Naive thymus-derived CD4-positive, alpha-beta T cell (primary cell): ENCODE data around the gene PRPF38B. TPM values are rescaled to one million over a fixed set of nuclear protein-coding genes. Genes with fewer than 3 reads are reported as not detected.
A peak's percentile ranks its signal among the peaks of the same experiment; 100 is the strongest.

Source experiments
- ATAC-seq: fragments of 150-1000 bp; cut with Tn5 transposase; 2 replicates; pipeline ENCODE4 v1.10.0; 2021; ENCODE audit warnings: mild to moderate bottlenecking, moderate library complexity
- CTCF ChIA-PET: fragments of 350-600 bp; sonication (Branson Sonifier 250); formaldehyde crosslinking; loops from one replicate; lab custom pipeline; 2021; ENCODE audit warnings: antibody characterized with exemption; lab: Charles Lee
- POLR2A ChIA-PET: fragments of 350-600 bp; sonication (Branson Sonifier 250); formaldehyde crosslinking; loops from one replicate; lab custom pipeline; 2021; ENCODE audit warnings: antibody characterized with exemption, inconsistent platforms; lab: Charles Lee
- DNase-seq, 9 donors: peaks; one replicate each; pipeline versions ENCODE4 v3.0.0 to v3.0.0-alpha.2; 2020 to 2022; ENCODE audit warnings: mixed read lengths in 1 of 9
- H3K27ac ChIP-seq: one replicate; pipeline ENCODE4 v1.7.0; 2013; ENCODE audit warnings: mild to moderate bottlenecking, low read depth, low read length, moderate library complexity
- H3K27me3 ChIP-seq, 2 donors: one replicate each; pipeline ENCODE4 v1.7.0; 2013; ENCODE audit warnings: low read length in 2 of 2, mild to moderate bottlenecking in 2 of 2, moderate library complexity in 2 of 2; ENCODE audit not compliant: control insufficient read depth in 2 of 2, insufficient read depth in 2 of 2
- H3K36me3 ChIP-seq, 3 experiments: 1 replicate in 2 of 3; 2 replicates in 1 of 3; pipeline ENCODE4 v1.7.0; 2013; ENCODE audit warnings: low read length in 3 of 3, mild to moderate bottlenecking in 3 of 3, moderate library complexity in 1 of 3; ENCODE audit not compliant: insufficient read depth in 3 of 3, control insufficient read depth in 2 of 3
- H3K4me1 ChIP-seq, 2 donors: one replicate each; pipeline ENCODE4 v1.7.0; 2013; ENCODE audit warnings: low read length in 2 of 2, mild to moderate bottlenecking in 2 of 2, moderate library complexity in 1 of 2; ENCODE audit not compliant: control insufficient read depth in 2 of 2, insufficient read depth in 2 of 2
- H3K4me3 ChIP-seq: 2 replicates; pipeline ENCODE4 v1.7.0; 2013; ENCODE audit warnings: mild to moderate bottlenecking, low read length
- H3K9me3 ChIP-seq, 3 experiments: 1 replicate in 2 of 3; 2 replicates in 1 of 3; pipeline ENCODE4 v1.7.0; 2013; ENCODE audit warnings: low read length in 3 of 3; ENCODE audit not compliant: control insufficient read depth in 2 of 3
- H3K27ac Mint-ChIP-seq, 9 donors: one replicate each; pipeline ENCODE4 v1.8.0; 2020 to 2022; ENCODE audit warnings: mixed read lengths in 9 of 9, mild to moderate bottlenecking in 8 of 9, moderate library complexity in 5 of 9, inconsistent platforms in 2 of 9
- H3K27me3 Mint-ChIP-seq, 5 donors: one replicate each; pipeline ENCODE4 v1.8.0; 2021 to 2022; ENCODE audit warnings: mixed read lengths in 5 of 5, mild to moderate bottlenecking in 1 of 5
- H3K36me3 Mint-ChIP-seq, 5 donors: one replicate each; pipeline ENCODE4 v1.8.0; 2020 to 2022; ENCODE audit warnings: mixed read lengths in 5 of 5, mild to moderate bottlenecking in 3 of 5, inconsistent platforms in 1 of 5
- H3K4me1 Mint-ChIP-seq, 7 donors: one replicate each; pipeline ENCODE4 v1.8.0; 2020 to 2022; ENCODE audit warnings: mixed read lengths in 7 of 7, mild to moderate bottlenecking in 3 of 7, inconsistent platforms in 1 of 7
- H3K4me3 Mint-ChIP-seq, 10 donors: one replicate each; pipeline ENCODE4 v1.8.0; 2020 to 2022; ENCODE audit warnings: mild to moderate bottlenecking in 10 of 10, mixed read lengths in 10 of 10, moderate library complexity in 6 of 10, inconsistent platforms in 2 of 10
- H3K9me3 Mint-ChIP-seq, 11 donors: one replicate each; pipeline ENCODE4 v1.8.0; 2020 to 2022; ENCODE audit warnings: mixed read lengths in 11 of 11, mild to moderate bottlenecking in 4 of 11, inconsistent platforms in 1 of 11, moderate library complexity in 1 of 11
- intact Hi-C, 2 donors: fragments of 100-400 bp; cut with micrococcal nuclease; formaldehyde crosslinking; loops; one replicate each; pipeline ENCODE4 v1.15.1; 2023
- polyA plus RNA-seq, 2 donors: library from polyadenylated mRNA; unstranded; fragments of 300-500 nt; fragmentation: Illumina TruSeq; gene quantifications; one replicate each; pipeline ENCODE4 v1.2.3, GENCODE V29; 2021
- total RNA-seq, 6 experiments: library from RNA in 5 of 6; stranded (reverse) in 5 of 6; gene quantifications; 1 replicate in 5 of 6; 2 replicates in 1 of 6; pipeline ENCODE4 v1.2.3 and lab custom pipeline; 2021 to 2026

Gene PRPF38B
- total and polyA plus RNA-seq, 7 experiments from 2014 or later: 21.6 to 136 (median 110) TPM

DNA sequence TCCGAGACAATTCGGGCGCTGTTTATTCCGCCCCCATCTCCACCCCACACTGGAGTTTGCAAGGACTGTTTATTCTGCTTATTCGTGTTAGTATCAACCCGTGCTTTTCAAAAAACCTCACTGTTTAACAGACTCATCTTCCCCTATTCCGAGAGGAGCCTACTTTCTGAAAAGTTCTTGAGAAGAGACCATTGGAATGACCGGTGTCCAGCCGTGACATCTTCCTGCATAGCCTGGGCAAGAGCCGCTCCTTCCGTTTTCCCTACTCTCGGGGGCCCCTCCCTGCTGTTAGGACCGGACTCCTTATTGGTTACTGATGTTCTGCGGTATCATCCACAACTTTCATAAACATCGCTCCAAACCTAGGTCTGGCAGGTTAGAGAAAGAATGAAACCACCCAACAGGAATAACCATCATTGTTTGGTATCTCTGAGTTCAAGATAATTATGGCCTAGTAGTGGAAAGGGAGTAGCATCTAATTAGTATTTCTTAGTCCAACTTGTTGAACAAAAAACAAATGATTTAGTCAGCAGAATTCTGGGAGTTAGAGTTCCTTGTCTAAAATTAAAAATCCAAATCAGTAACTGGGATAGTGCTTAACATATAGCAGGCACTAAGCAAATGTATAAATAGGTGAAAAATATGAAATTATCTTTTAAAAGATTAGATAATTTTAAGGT lies 55.2 kb downstream of the PRPF38B start:
- peaks cover 0 to 4% (median 0%) of the 10 kb centered on the region in 11 donors for H3K9me3 Mint-ChIP-seq
- Histone ChIP-seq H3K27me3 (no peaks in the 10 kb centered on the region), H3K36me3 (peaks cover 0 to 5% (median 0%) of the 10 kb centered on the region in 3 experiments), H3K9me3 (no peaks in the 10 kb centered on the region), H3K4me1 (peaks cover 3 to 6% of the 10 kb centered on the region in 2 donors), H3K27ac (peak overlapping the region; percentile 98), H3K4me3 (peak overlapping the region; percentile 76)
- H3K27me3 Mint-ChIP-seq: peaks cover 0 to 2% (median 0%) of the 10 kb centered on the region in 5 donors
- ChIA-PET POLR2A (interaction anchor here (1.0 kb wide), 1 partner anchor 55 kb away, joined by 12 read pairs; the partner anchor contains the start of gene PRPF38B), CTCF (no interaction called here)
- peak overlapping the region; percentile 92 to 99 (median 96) for H3K27ac Mint-ChIP-seq
- ATAC-seq: no peak
- intact Hi-C loops: loop anchor here (1.0 to 10.0 kb wide), 8 partner anchors 86 to 737 kb away; partner anchors contain the start of genes CLCC1 (in 2 of the 2), SLC25A24 (in 2 of the 2), ATXN7L2 (in 1 of the 2) and HENMT1 (in 1 of the 2)
- peaks cover 26 to 47% (median 41%) of the 10 kb centered on the region in 7 donors for H3K4me1 Mint-ChIP-seq
- H3K4me3 Mint-ChIP-seq: peak overlapping the region; percentile 90 to 100 (median 97)
- peaks cover 0 to 16% (median 4%) of the 10 kb centered on the region in 5 donors for H3K36me3 Mint-ChIP-seq
- peak in 2 of 9 donors; percentile 25 to 51 for DNase-seq

DNA sequence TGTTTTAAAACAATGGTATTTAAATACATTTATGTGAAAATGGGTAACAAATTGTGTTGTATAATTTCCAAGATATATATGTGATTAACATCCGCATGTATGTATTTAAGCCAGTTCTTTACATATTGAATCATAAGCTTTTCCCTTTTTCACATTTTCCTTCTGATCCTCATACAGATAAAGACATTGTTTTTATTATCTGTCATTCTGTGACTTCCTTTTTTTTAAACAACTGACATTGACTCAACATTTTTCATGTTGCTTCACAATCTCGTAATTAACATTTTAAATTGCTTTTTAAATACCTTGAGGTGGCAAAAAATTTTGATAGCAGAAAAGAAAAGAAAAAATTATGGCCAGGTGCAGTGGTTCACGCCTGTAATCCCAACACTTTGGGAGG lies 55.8 kb downstream of the PRPF38B start:
- peaks cover 0 to 4% (median 0%) of the 10 kb centered on the region in 11 donors for H3K9me3 Mint-ChIP-seq
- no peaks in the 10 kb centered on the region for H3K27me3 ChIP-seq
- peaks cover 28 to 52% (median 45%) of the 10 kb centered on the region in 7 donors for H3K4me1 Mint-ChIP-seq
- H3K9me3 ChIP-seq: no peaks in the 10 kb centered on the region
- ATAC-seq (no peak), DNase-seq (no peak)
- peak overlapping the region; percentile 43 to 98 (median 84) for H3K4me3 Mint-ChIP-seq
- H3K27ac Mint-ChIP-seq: peak overlapping the region in 8 of 9 donors; percentile 10 to 96 (median 70)
- peaks cover 3 to 6% of the 10 kb centered on the region in 2 donors for H3K4me1 ChIP-seq
- H3K36me3 Mint-ChIP-seq: peaks cover 0 to 17% (median 5%) of the 10 kb centered on the region in 5 donors
- H3K27ac ChIP-seq: peak overlapping the region; percentile 98
- ChIA-PET CTCF (interaction anchor here (0.8 kb wide), 1 partner anchor 55 kb away, joined by 4 read pairs; the partner anchor contains the start of gene PRPF38B), POLR2A (interaction anchor here (1.0 kb wide), 3 partner anchors 15 to 87 kb away, joined by 3 read pairs; partner anchors contain the start of gene HENMT1)
- peaks cover 0 to 2% (median 0%) of the 10 kb centered on the region in 5 donors for H3K27me3 Mint-ChIP-seq
- H3K4me3 ChIP-seq: no peak overlapping the region
- intact Hi-C loops: loop anchor here (1.0 to 10.0 kb wide), 8 partner anchors 87 to 737 kb away; partner anchors contain the start of genes CLCC1 (in 2 of the 2), SLC25A24 (in 2 of the 2), ATXN7L2 (in 1 of the 2) and HENMT1 (in 1 of the 2)
- peaks cover 0 to 5% (median 0%) of the 10 kb centered on the region in 3 experiments for H3K36me3 ChIP-seq

GRCh38 chr1:108749081-108749480 lies 57.0 kb downstream of the PRPF38B start:
- intact Hi-C loops: loop anchor here (5.0 to 10.0 kb wide), 3 partner anchors 343 to 736 kb away; partner anchors contain the start of genes ATXN7L2 (in 1 of the 2), SLC25A24 (in 1 of the 2) and TMEM167B (in 1 of the 2)
- H3K27me3 ChIP-seq: no peaks in the 10 kb centered on the region
- Mint-ChIP-seq H3K4me3 (peak overlapping the region; percentile 4 to 90 (median 22)), H3K27ac (peak overlapping the region in 8 of 9 donors; percentile 0 to 79 (median 20)), H3K27me3 (no peaks in the 10 kb centered on the region), H3K9me3 (peaks cover 0 to 4% (median 0%) of the 10 kb centered on the region in 11 donors), H3K4me1 (peaks cover 29 to 53% (median 45%) of the 10 kb centered on the region in 7 donors), H3K36me3 (peaks cover 0 to 17% (median 6%) of the 10 kb centered on the region in 5 donors)
- POLR2A ChIA-PET: interaction anchor here (0.9 to 1.6 kb wide), 3 partner anchors 14 to 57 kb away, joined by 3 to 6 read pairs (median 5); partner anchors contain the start of gene PRPF38B
- ATAC-seq (no peak), DNase-seq (no peak)
- peaks cover 3 to 6% of the 10 kb centered on the region in 2 donors for H3K4me1 ChIP-seq
- no peak overlapping the region for H3K27ac ChIP-seq
- H3K4me3 ChIP-seq: no peak overlapping the region
- peaks cover 0 to 5% (median 2%) of the 10 kb centered on the region in 3 experiments for H3K36me3 ChIP-seq
- H3K9me3 ChIP-seq: no peaks in the 10 kb centered on the region
- CTCF ChIA-PET: no interaction called here

GRCh38 chr1:108750476-108751181 lies 58.5 kb downstream of the PRPF38B start:
- H3K9me3 ChIP-seq: no peaks in the 10 kb centered on the region
- ChIA-PET CTCF (no interaction called here), POLR2A (interaction anchor here (0.9 to 1.6 kb wide), 2 partner anchors 10 to 58 kb away, joined by 3 to 6 read pairs; partner anchors contain the start of gene PRPF38B)
- peaks cover 0 to 4% (median 0%) of the 10 kb centered on the region in 11 donors for H3K9me3 Mint-ChIP-seq
- peak overlapping the region in 2 of 9 donors; percentile 49 to 56 for H3K27ac Mint-ChIP-seq
- peaks cover 3 to 19% (median 10%) of the 10 kb centered on the region in 5 donors for H3K36me3 Mint-ChIP-seq
- peak overlapping the region in 1 of 10 donors; percentile 1 for H3K4me3 Mint-ChIP-seq
- ATAC-seq: no peak
- H3K27ac ChIP-seq: no peak overlapping the region
- peaks cover 3 to 6% of the 10 kb centered on the region in 2 donors for H3K4me1 ChIP-seq
- H3K27me3 Mint-ChIP-seq: no peaks in the 10 kb centered on the region
- peaks cover 29 to 58% (median 49%) of the 10 kb centered on the region in 7 donors for H3K4me1 Mint-ChIP-seq
- no peaks in the 10 kb centered on the region for H3K27me3 ChIP-seq
- no peak overlapping the region for H3K4me3 ChIP-seq
- DNase-seq: no peak
- intact Hi-C loops: no loop called here
- peaks cover 0 to 12% (median 9%) of the 10 kb centered on the region in 3 experiments for H3K36me3 ChIP-seq

Other genes with a start within 250 kb of the PRPF38B start
- under 1 TPM in 1 of 5 experiments, not detected in 4; 0.27 TPM for gene NBPF6, start 242.0 kb upstream of the PRPF38B start, total RNA-seq
- gene NBPF6, start 242.0 kb upstream of the PRPF38B start, polyA plus RNA-seq: not detected
- 10 to 100 TPM in 3 of 5 experiments, 1 to 10 TPM in 2; 7.8 to 15.9 (median 10.9) TPM for gene EEIG2, start 132.2 kb upstream of the PRPF38B start, total RNA-seq
- under 1 TPM; 0.72 to 0.76 TPM for gene EEIG2, start 132.2 kb upstream of the PRPF38B start, polyA plus RNA-seq
- 10 to 100 TPM in 4 of 5 experiments, 1 to 10 TPM in 1; 5.8 to 17.3 (median 13.5) TPM for gene HENMT1, start 31.2 kb upstream of the PRPF38B start, total RNA-seq
- gene HENMT1, start 31.2 kb upstream of the PRPF38B start, polyA plus RNA-seq: 10 to 100 TPM; 16.5 to 22.2 TPM
- under 1 TPM in 2 of 5 experiments, not detected in 3; 0.13 to 0.22 TPM for gene FNDC7, start 20.6 kb downstream of the PRPF38B start, total RNA-seq
- not detected for gene FNDC7, start 20.6 kb downstream of the PRPF38B start, polyA plus RNA-seq
- gene STXBP3, start 54.4 kb downstream of the PRPF38B start, total RNA-seq: 10 to 100 TPM; 46.8 to 75.2 (median 54.0) TPM
- gene STXBP3, start 54.4 kb downstream of the PRPF38B start, polyA plus RNA-seq: 10 to 100 TPM; 38.3 to 47.8 TPM
- gene AKNAD1, start 164.8 kb downstream of the PRPF38B start, total RNA-seq: not detected
- gene AKNAD1, start 164.8 kb downstream of the PRPF38B start, polyA plus RNA-seq: not detected
- 10 to 100 TPM in 1 of 5 experiments, 1 to 10 TPM in 1, under 1 TPM in 3; 0.38 to 24.7 (median 0.41) TPM for gene GPSM2, start 184.7 kb downstream of the PRPF38B start, total RNA-seq
- gene GPSM2, start 184.7 kb downstream of the PRPF38B start, polyA plus RNA-seq: 1 to 10 TPM in 1 of 2 donors, under 1 TPM in 1; 0.15 to 1.5 TPM